ENCODE data around the gene MACROH2A2. TPM values are rescaled to one million over a fixed set of nuclear protein-coding genes. Genes with fewer than 3 reads are reported as not detected.
A peak's percentile ranks its signal among the peaks of the same experiment; 100 is the strongest.

Gene MACROH2A2
- total and polyA plus RNA-seq, 2 of the 13 experiments (the other 11 are each of a cell fraction or from before 2014, with no cell fraction given): 9.8 to 43.1 TPM

DNA sequence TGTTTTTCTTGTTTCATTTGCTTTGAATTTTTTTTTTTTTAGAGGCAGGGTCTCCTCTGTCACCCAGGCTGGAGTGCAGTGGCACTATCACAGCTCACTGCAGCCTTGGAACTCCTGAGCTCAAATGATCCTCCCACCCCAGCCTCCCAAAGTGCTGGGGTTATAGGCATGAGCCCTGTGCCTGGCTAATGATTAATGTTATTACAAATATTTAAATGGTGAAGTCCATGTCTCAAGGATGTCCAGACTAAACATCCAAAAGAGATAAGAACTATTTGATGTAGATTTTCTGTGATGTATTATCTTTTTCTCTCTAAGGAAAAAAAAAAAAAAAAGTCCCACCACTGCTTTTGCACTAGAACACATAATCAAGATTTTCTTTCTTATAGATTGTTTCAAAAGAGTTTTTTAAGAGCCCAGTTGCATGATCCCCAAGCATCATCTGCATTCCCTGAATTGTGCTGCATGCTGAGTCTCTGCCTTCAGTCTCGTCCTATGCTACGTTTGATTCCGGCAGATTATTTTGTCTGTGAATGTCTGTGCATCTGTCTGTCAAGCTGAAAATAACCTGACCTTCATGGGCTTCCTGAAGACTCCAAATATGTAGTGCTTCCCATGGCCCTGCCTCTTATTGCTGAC, 33.4 kb downstream of the MACROH2A2 start (continued):
- TF ChIP-seq, protein P1, sequence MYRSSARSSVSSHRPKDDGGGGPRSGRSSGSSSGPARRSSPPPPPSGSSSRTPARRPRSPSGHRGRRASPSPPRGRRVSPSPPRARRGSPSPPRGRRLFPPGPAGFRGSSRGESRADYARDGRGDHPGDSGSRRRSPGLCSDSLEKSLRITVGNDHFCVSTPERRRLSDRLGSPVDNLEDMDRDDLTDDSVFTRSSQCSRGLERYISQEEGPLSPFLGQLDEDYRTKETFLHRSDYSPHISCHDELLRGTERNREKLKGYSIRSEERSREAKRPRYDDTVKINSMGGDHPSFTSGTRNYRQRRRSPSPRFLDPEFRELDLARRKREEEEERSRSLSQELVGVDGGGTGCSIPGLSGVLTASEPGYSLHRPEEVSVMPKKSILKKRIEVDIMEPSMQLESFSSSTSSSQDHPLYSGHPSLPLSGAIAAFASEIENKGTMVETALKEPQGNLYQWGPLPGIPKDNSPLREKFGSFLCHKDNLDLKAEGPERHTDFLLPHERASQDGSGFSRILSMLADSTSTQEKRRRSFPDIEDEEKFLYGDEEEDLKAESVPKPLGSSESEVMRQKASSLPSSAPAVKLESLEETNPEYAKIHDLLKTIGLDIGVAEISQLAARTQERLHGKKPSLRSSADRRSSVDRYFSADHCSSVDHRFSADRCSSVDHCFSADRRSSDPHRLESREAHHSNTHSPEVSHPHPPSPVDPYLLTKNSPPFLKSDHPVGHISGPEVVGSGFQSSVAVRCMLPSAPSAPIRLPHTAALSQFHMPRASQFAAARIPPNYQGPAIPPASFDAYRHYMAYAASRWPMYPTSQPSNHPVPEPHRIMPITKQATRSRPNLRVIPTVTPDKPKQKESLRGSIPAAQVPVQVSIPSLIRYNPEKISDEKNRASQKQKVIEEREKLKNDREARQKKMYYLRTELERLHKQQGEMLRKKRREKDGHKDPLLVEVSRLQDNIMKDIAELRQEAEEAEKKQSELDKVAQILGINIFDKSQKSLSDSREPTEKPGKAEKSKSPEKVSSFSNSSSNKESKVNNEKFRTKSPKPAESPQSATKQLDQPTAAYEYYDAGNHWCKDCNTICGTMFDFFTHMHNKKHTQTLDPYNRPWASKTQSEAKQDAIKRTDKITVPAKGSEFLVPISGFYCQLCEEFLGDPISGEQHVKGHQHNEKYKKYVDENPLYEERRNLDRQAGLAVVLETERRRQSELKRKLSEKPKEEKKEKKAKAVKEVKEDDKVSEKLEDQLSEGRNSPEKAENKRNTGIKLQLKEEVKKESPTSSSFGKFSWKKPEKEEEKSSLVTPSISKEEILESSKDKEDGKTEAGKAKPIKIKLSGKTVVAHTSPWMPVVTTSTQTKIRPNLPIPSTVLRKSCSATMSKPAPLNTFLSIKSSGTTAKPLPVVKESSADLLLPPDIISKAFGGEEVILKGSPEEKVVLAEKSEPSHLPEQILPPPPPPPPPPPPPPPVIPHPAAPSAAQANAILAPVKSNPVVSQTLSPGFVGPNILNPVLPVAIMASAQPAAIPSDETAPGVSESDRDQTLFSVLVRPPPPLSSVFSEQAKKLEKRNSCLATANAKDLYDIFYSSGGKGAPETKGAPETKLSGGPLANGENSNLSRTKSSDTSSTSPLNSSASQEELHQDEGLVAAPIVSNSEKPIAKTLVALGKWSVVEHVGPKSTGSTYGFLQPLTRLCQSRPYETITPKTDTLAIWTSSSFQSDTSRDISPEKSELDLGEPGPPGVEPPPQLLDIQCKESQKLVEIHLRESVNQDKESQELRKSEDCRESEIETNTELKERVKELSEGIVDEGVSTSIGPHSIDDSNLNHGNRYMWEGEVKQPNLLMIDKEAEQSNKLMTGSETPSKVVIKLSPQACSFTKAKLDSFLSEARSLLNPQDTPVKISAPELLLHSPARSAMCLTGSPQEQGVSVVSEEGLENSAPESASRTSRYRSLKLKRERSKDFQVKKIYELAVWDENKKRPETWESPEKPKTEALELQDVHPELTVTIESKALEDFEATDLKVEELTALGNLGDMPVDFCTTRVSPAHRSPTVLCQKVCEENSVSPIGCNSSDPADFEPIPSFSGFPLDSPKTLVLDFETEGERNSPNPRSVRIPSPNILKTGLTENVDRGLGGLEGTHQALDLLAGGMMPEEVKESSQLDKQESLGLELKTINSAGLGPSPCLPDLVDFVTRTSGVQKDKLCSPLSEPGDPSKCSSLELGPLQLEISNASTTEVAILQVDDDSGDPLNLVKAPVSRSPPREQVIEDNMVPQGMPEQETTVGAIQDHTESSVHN (CRISPR knock-in tag; IDR thresholded peaks at IDR 0.05): no peak
- peak; percentile 54; the same call in 1 of the 2 replicates for TF ChIP-seq TARDBP (CRISPR knock-in tag; IDR thresholded peaks at IDR 0.05)
- TF ChIP-seq TBL1XR1 (IDR thresholded peaks at IDR 0.05; ENCODE audit: borderline replicate concordance, low read length, partially characterized antibody): peak; percentile 96
- TF ChIP-seq, protein P2, sequence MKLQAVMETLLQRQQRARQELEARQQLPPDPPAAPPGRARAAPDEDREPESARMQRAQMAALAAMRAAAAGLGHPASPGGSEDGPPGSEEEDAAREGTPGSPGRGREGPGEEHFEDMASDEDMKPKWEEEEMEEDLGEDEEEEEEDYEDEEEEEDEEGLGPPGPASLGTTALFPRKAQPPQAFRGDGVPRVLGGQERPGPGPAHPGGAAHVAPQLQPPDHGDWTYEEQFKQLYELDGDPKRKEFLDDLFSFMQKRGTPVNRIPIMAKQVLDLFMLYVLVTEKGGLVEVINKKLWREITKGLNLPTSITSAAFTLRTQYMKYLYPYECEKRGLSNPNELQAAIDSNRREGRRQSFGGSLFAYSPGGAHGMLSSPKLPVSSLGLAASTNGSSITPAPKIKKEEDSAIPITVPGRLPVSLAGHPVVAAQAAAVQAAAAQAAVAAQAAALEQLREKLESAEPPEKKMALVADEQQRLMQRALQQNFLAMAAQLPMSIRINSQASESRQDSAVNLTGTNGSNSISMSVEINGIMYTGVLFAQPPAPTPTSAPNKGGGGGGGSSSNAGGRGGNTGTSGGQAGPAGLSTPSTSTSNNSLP (IDR thresholded peaks at IDR 0.05; ENCODE audit: low read depth, low read length): peak; percentile 86
- no peak for TF ChIP-seq ZNF549 (CRISPR knock-in tag; IDR thresholded peaks at IDR 0.05)
- TF ChIP-seq, protein P3, sequence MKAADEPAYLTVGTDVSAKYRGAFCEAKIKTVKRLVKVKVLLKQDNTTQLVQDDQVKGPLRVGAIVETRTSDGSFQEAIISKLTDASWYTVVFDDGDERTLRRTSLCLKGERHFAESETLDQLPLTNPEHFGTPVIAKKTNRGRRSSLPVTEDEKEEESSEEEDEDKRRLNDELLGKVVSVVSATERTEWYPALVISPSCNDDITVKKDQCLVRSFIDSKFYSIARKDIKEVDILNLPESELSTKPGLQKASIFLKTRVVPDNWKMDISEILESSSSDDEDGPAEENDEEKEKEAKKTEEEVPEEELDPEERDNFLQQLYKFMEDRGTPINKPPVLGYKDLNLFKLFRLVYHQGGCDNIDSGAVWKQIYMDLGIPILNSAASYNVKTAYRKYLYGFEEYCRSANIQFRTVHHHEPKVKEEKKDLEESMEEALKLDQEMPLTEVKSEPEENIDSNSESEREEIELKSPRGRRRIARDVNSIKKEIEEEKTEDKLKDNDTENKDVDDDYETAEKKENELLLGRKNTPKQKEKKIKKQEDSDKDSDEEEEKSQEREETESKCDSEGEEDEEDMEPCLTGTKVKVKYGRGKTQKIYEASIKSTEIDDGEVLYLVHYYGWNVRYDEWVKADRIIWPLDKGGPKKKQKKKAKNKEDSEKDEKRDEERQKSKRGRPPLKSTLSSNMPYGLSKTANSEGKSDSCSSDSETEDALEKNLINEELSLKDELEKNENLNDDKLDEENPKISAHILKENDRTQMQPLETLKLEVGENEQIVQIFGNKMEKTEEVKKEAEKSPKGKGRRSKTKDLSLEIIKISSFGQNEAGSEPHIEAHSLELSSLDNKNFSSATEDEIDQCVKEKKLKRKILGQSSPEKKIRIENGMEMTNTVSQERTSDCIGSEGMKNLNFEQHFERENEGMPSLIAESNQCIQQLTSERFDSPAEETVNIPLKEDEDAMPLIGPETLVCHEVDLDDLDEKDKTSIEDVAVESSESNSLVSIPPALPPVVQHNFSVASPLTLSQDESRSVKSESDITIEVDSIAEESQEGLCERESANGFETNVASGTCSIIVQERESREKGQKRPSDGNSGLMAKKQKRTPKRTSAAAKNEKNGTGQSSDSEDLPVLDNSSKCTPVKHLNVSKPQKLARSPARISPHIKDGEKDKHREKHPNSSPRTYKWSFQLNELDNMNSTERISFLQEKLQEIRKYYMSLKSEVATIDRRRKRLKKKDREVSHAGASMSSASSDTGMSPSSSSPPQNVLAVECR (CRISPR knock-in tag; IDR thresholded peaks at IDR 0.05; ENCODE audit: borderline replicate concordance): peak; percentile 50; the same call in 1 of the 2 replicates
- peak; percentile 45; the same call in 1 of the 2 replicates for TF ChIP-seq NR2F2 (IDR thresholded peaks at IDR 0.05; ENCODE audit: borderline replicate concordance, low read depth)
- TF ChIP-seq NR2F6 (IDR thresholded peaks at IDR 0.05): peak; percentile 36; the same call in 1 of the 2 replicates
- TF ChIP-seq NR2F6 (CRISPR knock-in tag; IDR thresholded peaks at IDR 0.05): peak; percentile 28; the same call in 1 of the 2 replicates
- TF ChIP-seq KDM6A (CRISPR knock-in tag; IDR thresholded peaks at IDR 0.05; ENCODE audit: low read depth): peak; percentile 37; the same call in 1 of the 2 replicates
- TF ChIP-seq ZNF331 (CRISPR knock-in tag; IDR thresholded peaks at IDR 0.05): 0 out of 2 replicates have a peak, but pooled peaks have one; percentile 25
